Hypothalamus (tissue), 51 donors: ENCODE data around the gene SKAP1.
"Not testable (repeated sequence)": the region's sequence is repeated elsewhere in the genome, so short reads cannot be mapped to it uniquely, and the experiment has no call there.

Experiments used
- DNase-seq, 51 donors: peaks; one replicate each; lab custom pipeline; 2025; lab: John Stamatoyannopoulos, UW

SKAP1 gene

GRCh38 chr17:48294020-48294805 is 135.8 kb downstream of the SKAP1 start:
- no peak for DNase-seq

- DNase-seq, result no peak
Observed at GRCh38 chr17:48293319-48294019, 136.5 kb downstream of the SKAP1 start.

GRCh38 chr17:48290378-48290777 is 139.6 kb downstream of the SKAP1 start:
- no peak for DNase-seq

GRCh38 chr17:48286917-48287316 is 143.1 kb downstream of the SKAP1 start:
- not testable (repeated sequence) for DNase-seq

- no peak for DNase-seq
Observed at GRCh38 chr17:48285614-48286013, 144.4 kb downstream of the SKAP1 start.

- no peak for DNase-seq
Observed at GRCh38 chr17:48283907-48284306, 146.1 kb downstream of the SKAP1 start.

GRCh38 chr17:48283411-48283810 is 146.6 kb downstream of the SKAP1 start:
- DNase-seq, result no peak

- DNase-seq, result no peak
Observed at GRCh38 chr17:48282303-48282702, 147.7 kb downstream of the SKAP1 start.

- no peak for DNase-seq
Observed at GRCh38 chr17:48278760-48279491, 151.1 kb downstream of the SKAP1 start.

- no peak for DNase-seq
Observed at GRCh38 chr17:48276776-48277175, 153.2 kb downstream of the SKAP1 start.

- no peak for DNase-seq
Observed at GRCh38 chr17:48270899-48271298, 159.1 kb downstream of the SKAP1 start.

- DNase-seq, result no peak
Observed at GRCh38 chr17:48269209-48269608, 160.8 kb downstream of the SKAP1 start.

- DNase-seq, result no peak
Observed at GRCh38 chr17:48263731-48264035, 166.3 kb downstream of the SKAP1 start.

- no peak for DNase-seq
Observed at GRCh38 chr17:48262982-48263730, 166.9 kb downstream of the SKAP1 start.

GRCh38 chr17:48261297-48261880 is 168.6 kb downstream of the SKAP1 start:
- no peak for DNase-seq

GRCh38 chr17:48259694-48260291 is 170.2 kb downstream of the SKAP1 start:
- no peak for DNase-seq

- no peak for DNase-seq
Observed at GRCh38 chr17:48258331-48258730, 171.7 kb downstream of the SKAP1 start.

- DNase-seq, result no peak
Observed at GRCh38 chr17:48255759-48256158, 174.3 kb downstream of the SKAP1 start.

- DNase-seq, result no peak
Observed at GRCh38 chr17:48254896-48255295, 175.1 kb downstream of the SKAP1 start.

- no peak for DNase-seq
Observed at GRCh38 chr17:48253975-48254374, 176.0 kb downstream of the SKAP1 start.
